ENCODE data around the gene TPP2.

TPP2 gene

GRCh38 chr13:102657630-102658029, 60.8 kb downstream of the TPP2 start:
- Histone ChIP-seq H3K36me3 (ENCODE audit: control insufficient read depth in 1 of 2, insufficient read depth in 2 of 2, low read length in 2 of 2) (peaks cover 19 to 38% of the 10 kb centered on the region in 2 donors), H3K4me3 (ENCODE audit: low read depth in 1 of 2, low read length in 2 of 2) (no peak overlapping the region), H3K27ac (ENCODE audit: low read length) (no peak overlapping the region), H3K4me1 (ENCODE audit: control insufficient read depth in 1 of 2, insufficient read depth in 2 of 2, low read length in 2 of 2) (no peaks in the 10 kb centered on the region), H3K9me3 (ENCODE audit: control insufficient read depth in 1 of 2, low read length in 2 of 2) (no peaks in the 10 kb centered on the region), H3K27me3 (ENCODE audit: low read depth, low read length) (no peaks in the 10 kb centered on the region)

DNA sequence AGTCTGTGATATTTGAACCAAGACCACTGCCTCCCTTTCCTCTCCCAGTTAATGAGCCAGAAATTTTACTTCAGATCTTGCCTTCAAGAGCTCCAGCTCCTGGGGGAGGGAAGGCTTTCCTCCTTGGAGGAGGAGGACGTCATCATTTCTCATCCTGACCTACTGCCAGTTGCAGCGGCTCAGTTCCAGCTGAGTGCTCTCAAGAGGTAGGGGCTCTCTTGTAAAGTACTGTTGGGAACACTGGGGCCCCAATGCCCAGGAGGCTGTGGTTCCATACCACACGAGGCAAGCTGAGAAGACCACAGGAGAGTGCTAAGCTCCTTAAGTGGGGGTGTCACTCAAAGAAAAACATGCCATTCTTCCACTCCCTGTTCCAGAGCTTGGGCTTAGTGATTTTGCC, 61.9 kb downstream of the TPP2 start:
- H3K4me3 ChIP-seq (ENCODE audit: low read depth in 1 of 2, low read length in 2 of 2), result no peak overlapping the region
- peaks cover 20 to 38% of the 10 kb centered on the region in 2 donors for H3K36me3 ChIP-seq (ENCODE audit: control insufficient read depth in 1 of 2, insufficient read depth in 2 of 2, low read length in 2 of 2)
- H3K27ac ChIP-seq (ENCODE audit: low read length), result no peak overlapping the region
- H3K27me3 ChIP-seq (ENCODE audit: low read depth, low read length), result no peaks in the 10 kb centered on the region
- H3K4me1 ChIP-seq (ENCODE audit: control insufficient read depth in 1 of 2, insufficient read depth in 2 of 2, low read length in 2 of 2), result no peaks in the 10 kb centered on the region
- H3K9me3 ChIP-seq (ENCODE audit: control insufficient read depth in 1 of 2, low read length in 2 of 2), result no peaks in the 10 kb centered on the region

- Histone ChIP-seq H3K27ac (ENCODE audit: low read length) (no peak overlapping the region), H3K27me3 (ENCODE audit: low read depth, low read length) (no peaks in the 10 kb centered on the region), H3K4me3 (ENCODE audit: low read depth in 1 of 2, low read length in 2 of 2) (no peak overlapping the region), H3K9me3 (ENCODE audit: control insufficient read depth in 1 of 2, low read length in 2 of 2) (no peaks in the 10 kb centered on the region), H3K4me1 (ENCODE audit: control insufficient read depth in 1 of 2, insufficient read depth in 2 of 2, low read length in 2 of 2) (no peaks in the 10 kb centered on the region), H3K36me3 (ENCODE audit: control insufficient read depth in 1 of 2, insufficient read depth in 2 of 2, low read length in 2 of 2) (peaks cover 26 to 44% of the 10 kb centered on the region in 2 donors)
Observed at GRCh38 chr13:102659168-102659713, 62.5 kb downstream of the TPP2 start.

DNA sequence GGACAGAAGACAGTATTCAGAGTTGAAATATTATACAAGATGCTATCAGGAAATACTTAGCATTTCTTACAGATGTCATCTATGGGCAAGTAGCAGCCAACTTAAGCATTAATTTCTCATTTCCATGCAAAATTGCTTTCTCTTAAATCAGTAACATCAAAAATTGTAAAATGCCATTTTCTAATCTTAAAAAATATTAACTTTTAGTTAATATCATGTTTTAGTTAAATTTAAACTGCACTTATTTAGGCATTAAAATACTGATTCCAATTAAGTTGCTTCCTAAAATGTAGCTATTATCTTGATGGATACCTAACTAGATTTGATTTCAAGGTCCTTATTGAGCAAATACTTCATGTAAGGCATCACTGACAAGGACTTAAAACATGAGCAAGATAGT, 70.2 kb downstream of the TPP2 start:
- H3K36me3 ChIP-seq (ENCODE audit: control insufficient read depth in 1 of 2, insufficient read depth in 2 of 2, low read length in 2 of 2), result peaks cover 30 to 65% of the 10 kb centered on the region in 2 donors
- H3K27ac ChIP-seq (ENCODE audit: low read length), result no peak overlapping the region
- H3K4me3 ChIP-seq (ENCODE audit: low read depth in 1 of 2, low read length in 2 of 2), result no peak overlapping the region
- no peaks in the 10 kb centered on the region for H3K4me1 ChIP-seq (ENCODE audit: control insufficient read depth in 1 of 2, insufficient read depth in 2 of 2, low read length in 2 of 2)
- no peaks in the 10 kb centered on the region for H3K27me3 ChIP-seq (ENCODE audit: low read depth, low read length)
- H3K9me3 ChIP-seq (ENCODE audit: control insufficient read depth in 1 of 2, low read length in 2 of 2), result no peaks in the 10 kb centered on the region

GRCh38 chr13:102667911-102668310, 71.1 kb downstream of the TPP2 start:
- H3K27ac ChIP-seq (ENCODE audit: low read length), result no peak overlapping the region
- peaks cover 35 to 73% of the 10 kb centered on the region in 2 donors for H3K36me3 ChIP-seq (ENCODE audit: control insufficient read depth in 1 of 2, insufficient read depth in 2 of 2, low read length in 2 of 2)
- no peaks in the 10 kb centered on the region for H3K27me3 ChIP-seq (ENCODE audit: low read depth, low read length)
- no peak overlapping the region for H3K4me3 ChIP-seq (ENCODE audit: low read depth in 1 of 2, low read length in 2 of 2)
- no peaks in the 10 kb centered on the region for H3K9me3 ChIP-seq (ENCODE audit: control insufficient read depth in 1 of 2, low read length in 2 of 2)
- no peaks in the 10 kb centered on the region for H3K4me1 ChIP-seq (ENCODE audit: control insufficient read depth in 1 of 2, insufficient read depth in 2 of 2, low read length in 2 of 2)

- Histone ChIP-seq H3K36me3 (ENCODE audit: control insufficient read depth in 1 of 2, insufficient read depth in 2 of 2, low read length in 2 of 2) (peaks cover 35 to 72% of the 10 kb centered on the region in 2 donors), H3K27me3 (ENCODE audit: low read depth, low read length) (no peaks in the 10 kb centered on the region)
Observed at GRCh38 chr13:102670130-102670529, 73.3 kb downstream of the TPP2 start.

DNA sequence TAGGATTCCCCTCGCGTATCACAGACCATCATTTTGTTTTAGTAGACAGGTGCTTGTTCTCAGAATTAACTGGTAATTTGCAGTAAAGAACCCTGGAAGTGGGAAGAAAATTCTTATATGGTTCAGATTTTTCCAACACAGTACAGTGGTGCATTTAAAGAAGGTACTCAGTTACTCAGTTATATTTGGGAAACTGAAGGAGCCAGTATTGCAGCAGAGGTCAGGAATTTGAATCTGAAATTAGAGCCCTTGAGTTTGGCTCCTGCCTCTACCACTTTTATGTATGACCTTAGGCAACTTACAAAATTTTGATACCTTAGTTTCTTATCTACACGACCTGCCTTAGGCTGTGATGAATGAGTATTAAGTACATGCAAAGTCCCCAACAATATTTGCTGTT, 78.3 kb downstream of the TPP2 start:
- Histone ChIP-seq H3K27ac (ENCODE audit: low read length) (no peak overlapping the region), H3K27me3 (ENCODE audit: low read depth, low read length) (no peaks in the 10 kb centered on the region)

More at GRCh38 chr13:102670130-102670529, 73.3 kb downstream of the TPP2 start:
- no peak overlapping the region for H3K27ac ChIP-seq (ENCODE audit: low read length)
- no peaks in the 10 kb centered on the region for H3K4me1 ChIP-seq (ENCODE audit: control insufficient read depth in 1 of 2, insufficient read depth in 2 of 2, low read length in 2 of 2)
- no peaks in the 10 kb centered on the region for H3K9me3 ChIP-seq (ENCODE audit: control insufficient read depth in 1 of 2, low read length in 2 of 2)
- H3K4me3 ChIP-seq (ENCODE audit: low read depth in 1 of 2, low read length in 2 of 2), result no peak overlapping the region

DNA sequence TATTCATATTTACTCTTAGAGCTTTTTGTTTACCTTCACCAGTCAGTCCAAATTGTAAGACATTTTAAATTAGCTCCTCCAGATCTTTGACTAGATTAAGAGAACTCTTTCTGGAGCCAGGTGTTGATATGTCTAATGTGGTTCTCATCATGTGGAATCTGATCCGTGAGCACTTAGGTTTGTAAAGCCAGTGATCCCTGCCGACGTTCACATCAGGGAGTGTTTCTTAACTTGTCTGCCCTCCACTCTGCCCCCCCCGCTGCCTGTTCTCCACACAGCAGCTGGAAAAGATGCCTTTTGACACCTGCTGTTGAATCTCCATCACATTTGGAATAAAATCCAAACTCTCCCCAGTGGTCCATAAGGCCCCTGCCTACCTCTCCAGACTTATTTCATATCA, 80.3 kb downstream of the TPP2 start:
- no peaks in the 10 kb centered on the region for H3K9me3 ChIP-seq (ENCODE audit: control insufficient read depth in 1 of 2, low read length in 2 of 2)
- no peaks in the 10 kb centered on the region for H3K4me1 ChIP-seq (ENCODE audit: control insufficient read depth in 1 of 2, insufficient read depth in 2 of 2, low read length in 2 of 2)
- H3K27me3 ChIP-seq (ENCODE audit: low read depth, low read length), result no peaks in the 10 kb centered on the region
- H3K36me3 ChIP-seq (ENCODE audit: control insufficient read depth in 1 of 2, insufficient read depth in 2 of 2, low read length in 2 of 2), result peaks cover 40 to 53% of the 10 kb centered on the region in 2 donors
- no peak overlapping the region for H3K27ac ChIP-seq (ENCODE audit: low read length)
- H3K4me3 ChIP-seq (ENCODE audit: low read depth in 1 of 2, low read length in 2 of 2), result no peak overlapping the region

More for the DNA sequence above, 78.3 kb downstream of the TPP2 start:
- no peak overlapping the region for H3K4me3 ChIP-seq (ENCODE audit: low read depth in 1 of 2, low read length in 2 of 2)
- H3K4me1 ChIP-seq (ENCODE audit: control insufficient read depth in 1 of 2, insufficient read depth in 2 of 2, low read length in 2 of 2), result no peaks in the 10 kb centered on the region
- H3K9me3 ChIP-seq (ENCODE audit: control insufficient read depth in 1 of 2, low read length in 2 of 2), result no peaks in the 10 kb centered on the region
- H3K36me3 ChIP-seq (ENCODE audit: control insufficient read depth in 1 of 2, insufficient read depth in 2 of 2, low read length in 2 of 2), result peaks cover 39 to 64% of the 10 kb centered on the region in 2 donors

GRCh38 chr13:102678339-102679107, 81.7 kb downstream of the TPP2 start:
- peaks cover 35 to 44% of the 10 kb centered on the region in 2 donors for H3K36me3 ChIP-seq (ENCODE audit: control insufficient read depth in 1 of 2, insufficient read depth in 2 of 2, low read length in 2 of 2)
- H3K27me3 ChIP-seq (ENCODE audit: low read depth, low read length), result no peaks in the 10 kb centered on the region
- H3K4me3 ChIP-seq (ENCODE audit: low read depth in 1 of 2, low read length in 2 of 2), result no peak overlapping the region
- H3K4me1 ChIP-seq (ENCODE audit: control insufficient read depth in 1 of 2, insufficient read depth in 2 of 2, low read length in 2 of 2), result no peaks in the 10 kb centered on the region
- no peaks in the 10 kb centered on the region for H3K9me3 ChIP-seq (ENCODE audit: control insufficient read depth in 1 of 2, low read length in 2 of 2)
- no peak overlapping the region for H3K27ac ChIP-seq (ENCODE audit: low read length)

- H3K27ac ChIP-seq (ENCODE audit: low read length), result no peak overlapping the region
- H3K36me3 ChIP-seq (ENCODE audit: control insufficient read depth in 1 of 2, insufficient read depth in 2 of 2, low read length in 2 of 2), result peaks cover 28 to 38% of the 10 kb centered on the region in 2 donors
- no peaks in the 10 kb centered on the region for H3K9me3 ChIP-seq (ENCODE audit: control insufficient read depth in 1 of 2, low read length in 2 of 2)
- no peaks in the 10 kb centered on the region for H3K27me3 ChIP-seq (ENCODE audit: low read depth, low read length)
- H3K4me1 ChIP-seq (ENCODE audit: control insufficient read depth in 1 of 2, insufficient read depth in 2 of 2, low read length in 2 of 2), result no peaks in the 10 kb centered on the region
- no peak overlapping the region for H3K4me3 ChIP-seq (ENCODE audit: low read depth in 1 of 2, low read length in 2 of 2)
Observed at GRCh38 chr13:102679449-102680132, 82.8 kb downstream of the TPP2 start.

GRCh38 chr13:102680133-102680717, 83.4 kb downstream of the TPP2 start:
- Histone ChIP-seq H3K27ac (ENCODE audit: low read length) (no peak overlapping the region), H3K4me1 (ENCODE audit: control insufficient read depth in 1 of 2, insufficient read depth in 2 of 2, low read length in 2 of 2) (no peaks in the 10 kb centered on the region), H3K36me3 (ENCODE audit: control insufficient read depth in 1 of 2, insufficient read depth in 2 of 2, low read length in 2 of 2) (peaks cover 24 to 32% of the 10 kb centered on the region in 2 donors), H3K9me3 (ENCODE audit: control insufficient read depth in 1 of 2, low read length in 2 of 2) (no peaks in the 10 kb centered on the region), H3K27me3 (ENCODE audit: low read depth, low read length) (no peaks in the 10 kb centered on the region), H3K4me3 (ENCODE audit: low read depth in 1 of 2, low read length in 2 of 2) (no peak overlapping the region)

Data from muscle layer of duodenum (tissue), 2 donors.